GM23248 (cell line): Measurements from ENCODE around the gene CDK5RAP3.

Source experiments
- EZH2 ChIP-seq: fragments of 200-600 bp; sonication (generic); IDR thresholded peaks from 2 replicates; pipeline ENCODE4 v1.6.1; 2018; ENCODE audit warnings: antibody characterized with exemption, mild to moderate bottlenecking; ENCODE audit not compliant: insufficient read depth, poor library complexity, severe bottlenecking
- EZH2phosphoT487 ChIP-seq: fragments of 200-600 bp; sonication (generic); IDR thresholded peaks from 2 replicates; pipeline ENCODE4 v1.6.1; 2018; ENCODE audit warnings: antibody characterized with exemption, moderate library complexity, mild to moderate bottlenecking, low read depth; ENCODE audit not compliant: insufficient read depth

DNA sequence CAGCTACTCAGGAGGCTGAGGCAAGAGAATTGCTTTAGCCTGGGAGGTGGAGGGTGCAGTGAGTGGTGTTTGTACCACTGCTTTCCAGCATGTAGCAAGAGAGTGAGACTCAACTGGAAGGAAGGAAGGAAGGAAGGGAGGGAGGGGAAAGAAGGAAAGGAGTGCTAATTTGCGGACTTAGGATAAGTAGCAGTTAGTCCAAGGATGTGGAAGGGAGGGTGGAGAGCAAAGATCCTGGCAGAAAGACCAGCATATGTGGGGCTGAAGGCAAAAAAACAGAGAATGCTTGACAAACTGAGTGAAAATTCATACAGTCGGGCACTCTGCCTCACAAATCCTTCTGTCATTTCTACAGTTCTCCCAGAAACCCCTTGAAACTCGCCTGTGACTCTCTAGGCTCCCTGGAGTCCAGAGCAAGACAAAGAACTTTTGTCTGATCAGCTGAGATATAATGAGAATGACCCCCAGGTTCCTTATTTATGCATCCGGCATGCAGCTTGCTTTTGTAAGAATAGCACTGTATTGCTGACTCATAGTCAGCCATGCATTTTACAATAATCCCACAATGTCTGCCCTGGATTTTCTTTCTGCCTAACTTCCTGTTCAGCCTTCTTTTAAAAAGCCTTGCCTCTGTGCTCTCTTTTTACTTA, 31.5 kb downstream of the CDK5RAP3 start:
- TF ChIP-seq EZH2phosphoT487 (no peak), EZH2 (no peak)
